ENCODE measurements around the gene CDH23.

DNA sequence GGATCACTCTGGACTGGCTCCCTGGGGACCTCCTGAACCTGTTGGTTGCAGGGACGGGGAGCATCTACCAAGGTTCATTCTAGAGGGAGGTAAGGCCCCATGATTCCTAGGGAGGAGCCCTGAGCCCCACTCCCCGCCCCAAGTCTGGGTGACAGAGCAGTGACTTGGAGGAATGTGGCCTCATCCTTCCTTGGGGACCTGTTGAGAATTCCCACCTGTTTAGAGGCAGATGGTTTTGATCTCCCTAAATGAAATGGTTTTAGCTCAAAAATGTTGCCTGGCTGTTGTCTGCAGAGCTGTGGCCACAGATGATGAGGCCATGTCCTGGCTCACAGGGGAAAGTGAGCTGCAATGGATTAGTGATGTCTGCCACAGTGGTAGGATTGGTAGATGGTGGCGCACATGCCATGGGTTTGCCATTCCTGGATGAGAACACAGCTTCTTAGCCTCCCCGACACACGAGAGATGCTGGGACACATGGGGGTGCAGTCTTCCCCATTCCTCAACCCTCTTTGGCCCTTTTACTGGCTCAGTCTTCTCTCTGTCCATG is 310.6 kb downstream of the CDH23 start:
- TF ChIP-seq ZNF274 (IDR thresholded peaks at IDR 0.05; ENCODE audit: low read depth, low read length) (no peak), YY1 (IDR thresholded peaks at IDR 0.05; ENCODE audit: insufficient read depth, insufficient read length) (no peak)

Data from NT2/D1 (cell line).